Raji (cell line): ENCODE data around the gene MFAP1.
A peak's percentile ranks its signal among the peaks of the same experiment; 100 is the strongest.

ENCODE experiments used
- POLR2A ChIP-seq: IDR thresholded peaks from 2 replicates; pipeline ENCODE4 v1.6.1; 2011; ENCODE audit warnings: low read depth, low read length, control low read depth; ENCODE audit not compliant: insufficient read depth

MFAP1 gene

DNA sequence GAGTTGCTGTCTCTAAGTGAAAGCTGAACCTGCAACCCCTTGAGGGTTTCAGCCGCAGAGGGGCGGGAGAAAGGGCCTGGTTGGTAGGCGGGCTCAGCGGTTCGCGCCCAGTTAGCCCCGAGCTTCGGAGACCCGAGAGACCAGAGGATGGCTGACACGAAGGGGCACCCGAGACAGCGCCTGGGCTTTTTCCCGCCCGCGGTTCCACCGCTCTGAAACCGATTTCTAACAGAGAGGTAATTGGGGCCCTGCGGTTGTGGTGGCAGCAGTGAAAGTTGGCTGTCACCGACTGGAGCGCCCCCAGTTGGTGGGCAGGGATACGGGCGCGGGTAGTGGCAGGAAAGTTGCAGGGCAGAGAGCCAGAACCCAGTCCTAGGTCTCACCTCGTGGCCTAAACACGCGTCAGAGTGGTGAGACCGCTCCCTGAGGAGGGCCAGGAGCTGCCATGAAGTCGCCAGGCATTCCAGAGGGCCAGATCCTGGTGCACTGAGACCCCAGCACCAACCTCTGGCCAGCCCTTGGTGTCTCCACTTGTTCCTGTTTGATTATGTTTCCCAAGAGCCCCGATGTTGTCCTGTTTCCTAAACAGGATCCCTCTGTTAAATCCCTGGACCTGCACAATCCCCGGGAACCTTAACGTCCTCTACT lies 47.1 kb downstream of the MFAP1 start:
- peak; percentile 69 for TF ChIP-seq POLR2A

DNA sequence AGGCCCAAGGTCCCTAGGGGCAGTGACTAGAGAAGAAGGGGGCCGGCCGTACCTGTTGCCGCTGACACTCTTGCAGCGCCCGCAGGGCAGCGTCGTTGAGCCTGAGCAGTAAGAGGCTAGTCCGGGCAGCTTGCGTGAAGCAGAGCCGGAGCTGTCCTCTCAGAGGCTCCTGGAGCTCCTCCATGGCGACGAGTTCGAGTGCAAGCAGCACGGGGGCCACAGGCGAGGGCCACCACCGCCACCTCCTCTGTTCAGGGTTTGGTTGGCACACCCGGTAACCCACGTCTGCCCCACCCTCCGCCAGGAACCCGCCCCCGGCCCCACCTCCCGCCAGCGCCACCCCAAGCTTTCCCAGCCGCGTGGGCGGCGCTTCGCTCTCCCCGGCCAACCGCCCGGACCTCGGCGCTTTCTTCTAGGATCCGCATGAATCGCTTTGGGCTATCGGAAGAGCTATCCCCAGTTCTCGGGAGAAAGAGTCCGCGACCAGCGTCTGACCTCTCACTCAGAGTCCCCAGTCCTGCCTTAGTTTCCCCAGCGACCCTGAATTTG lies 47.7 kb downstream of the MFAP1 start, which contains the start of gene ELL3:
Gene ELL3, minus strand, starts transcription at position 249 of the 549 bp plus-strand sequence. Its CDS starts 65 bp downstream, at position 184.
- peak; percentile 89 for TF ChIP-seq POLR2A

DNA sequence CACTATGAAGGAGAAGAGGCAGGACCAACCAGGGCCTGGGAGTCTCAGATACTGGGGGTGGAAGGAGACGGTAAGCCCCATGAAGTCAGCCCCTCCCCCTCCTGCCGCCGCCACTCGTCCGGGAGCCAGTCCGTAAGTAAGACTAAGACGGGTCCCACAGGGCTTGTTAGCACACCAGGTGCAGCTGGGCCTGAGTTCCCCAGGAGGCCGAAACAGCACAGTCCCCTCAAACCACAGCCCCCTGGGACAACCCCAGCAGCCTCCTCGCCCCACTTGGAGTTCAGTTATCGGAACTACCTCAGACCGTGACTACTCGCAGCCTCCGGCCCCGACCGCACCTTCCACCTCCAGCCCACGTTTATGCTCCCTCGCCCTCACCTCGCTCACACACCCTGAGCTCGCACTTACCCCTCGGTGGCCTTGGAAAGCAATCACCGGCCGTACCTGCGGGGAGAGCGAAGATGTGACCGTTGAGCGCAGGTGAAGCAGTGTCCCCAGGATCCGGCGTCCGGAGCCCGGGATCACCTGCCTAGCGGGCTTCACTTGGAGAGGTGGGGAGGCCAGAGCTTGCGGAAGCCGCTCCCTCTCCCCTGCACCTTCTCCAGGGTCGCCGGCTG lies 48.3 kb downstream of the MFAP1 start:
- no peak for TF ChIP-seq POLR2A

DNA sequence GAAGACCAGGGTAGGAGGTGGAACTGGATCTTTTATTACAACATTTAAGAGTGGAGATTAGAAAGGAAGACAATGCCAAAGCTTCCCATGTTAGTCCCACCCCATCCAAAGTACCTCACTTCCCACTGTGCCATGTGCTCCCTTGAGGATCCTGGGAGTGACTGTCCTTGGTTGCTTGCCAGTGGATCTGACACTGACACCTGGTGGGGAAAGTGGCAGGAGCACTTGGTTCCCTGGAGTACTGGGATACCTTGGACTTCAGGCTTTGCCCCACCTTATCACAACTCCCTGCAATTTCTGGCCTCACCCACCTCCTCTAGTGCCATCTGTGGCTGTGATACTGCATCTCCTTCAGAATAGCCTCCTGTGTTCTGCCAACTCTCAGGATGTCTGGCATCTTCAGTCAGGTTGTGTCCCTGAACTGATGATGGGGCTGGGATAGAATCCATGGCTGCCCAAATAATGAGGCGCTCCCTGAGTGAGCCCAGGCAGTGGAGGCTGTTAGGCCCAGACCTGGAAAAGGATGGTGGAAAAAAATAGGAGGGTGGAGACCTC lies 49.0 kb downstream of the MFAP1 start:
- no peak for TF ChIP-seq POLR2A

DNA sequence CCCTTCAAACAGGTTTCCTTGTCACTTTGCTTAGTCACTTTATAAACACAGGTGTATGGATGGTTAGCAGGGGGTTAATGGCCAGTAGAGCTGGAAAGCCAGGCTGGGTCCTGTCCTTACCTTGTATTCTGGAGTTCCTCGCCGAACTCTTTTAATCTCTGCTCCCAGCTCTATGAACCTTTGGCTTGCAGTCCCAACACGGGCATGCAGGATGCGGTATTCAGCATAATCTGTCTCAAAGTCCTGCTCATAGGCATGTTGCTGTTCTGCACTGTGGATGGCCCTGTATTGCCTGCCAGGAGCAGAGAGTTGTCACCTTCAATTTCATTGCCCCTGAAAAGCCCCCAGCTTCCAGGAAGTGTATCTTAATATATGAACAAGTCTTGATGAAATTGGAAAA lies 50.4 kb downstream of the MFAP1 start:
- TF ChIP-seq POLR2A = no peak

DNA sequence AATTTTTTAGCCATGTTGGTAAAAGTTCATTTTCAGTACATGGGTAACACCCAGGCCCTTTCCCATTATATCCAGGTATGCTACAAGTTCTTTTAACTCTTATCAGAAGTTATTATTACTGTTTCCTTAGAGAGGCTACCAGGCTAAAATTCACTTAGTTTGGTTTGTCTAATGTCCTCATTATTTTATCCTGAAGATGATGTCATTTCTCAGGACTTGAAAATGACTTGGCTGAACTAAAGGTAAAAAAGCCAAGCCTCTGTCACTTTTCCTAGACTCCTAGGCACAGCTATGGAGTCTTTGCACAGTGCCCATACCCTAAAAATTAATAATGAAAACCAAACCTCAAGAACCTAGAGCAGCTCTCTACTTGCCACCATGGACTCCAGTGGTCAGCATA lies 51.9 kb downstream of the MFAP1 start:
- TF ChIP-seq POLR2A = no peak

DNA sequence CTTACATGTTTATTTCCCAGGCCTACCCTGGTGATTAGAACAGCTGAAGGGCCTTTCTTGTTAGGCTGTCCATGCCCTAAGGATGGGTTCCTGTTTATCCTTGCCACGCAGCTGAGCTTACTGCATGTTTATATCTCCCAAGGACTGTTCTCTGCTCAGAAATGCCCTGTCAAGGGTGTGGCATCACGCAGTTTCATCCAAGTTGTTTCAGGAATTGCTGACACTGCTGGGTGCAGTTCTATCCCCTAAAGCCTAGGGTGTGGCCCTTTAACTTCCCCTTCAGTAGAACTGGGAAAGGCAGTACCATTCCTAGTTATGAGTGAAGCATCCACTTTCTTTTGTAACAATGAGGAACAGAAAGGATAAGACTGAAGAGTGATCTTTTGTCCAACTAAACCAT lies 52.7 kb downstream of the MFAP1 start:
- peak; percentile 27; the same call in 1 of the 2 replicates for TF ChIP-seq POLR2A

DNA sequence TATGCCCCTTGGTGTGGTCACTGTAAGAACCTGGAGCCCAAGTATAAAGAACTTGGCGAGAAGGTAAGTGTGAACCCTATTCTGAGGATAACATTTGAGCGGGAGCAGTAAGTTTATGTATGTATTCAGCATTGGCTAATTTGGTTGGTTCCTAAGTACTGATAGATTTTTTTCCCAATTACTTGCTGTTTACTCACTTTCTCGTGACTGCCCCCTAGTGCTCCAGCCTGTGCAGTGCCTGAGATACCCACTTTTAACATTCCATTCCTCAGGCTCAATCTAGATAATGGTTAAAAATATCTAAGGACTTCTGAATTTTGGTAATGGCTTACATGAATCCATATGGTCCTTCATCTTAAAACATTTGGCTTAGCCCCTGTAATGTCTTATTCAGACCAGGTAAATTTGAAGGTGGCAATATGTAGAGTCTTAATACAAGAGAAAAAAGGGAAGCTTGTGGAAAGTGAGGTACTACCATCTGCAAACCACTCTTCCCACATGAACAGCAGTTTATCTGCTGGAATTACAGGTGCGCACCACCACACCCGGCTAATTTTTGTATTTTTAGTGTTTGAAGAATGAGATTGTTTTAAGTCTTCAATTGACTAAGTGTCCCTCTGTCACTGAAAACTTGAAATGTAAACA lies 54.8 kb downstream of the MFAP1 start:
- 0 out of 2 replicates have a peak, but pooled peaks have one; percentile 14 for TF ChIP-seq POLR2A

DNA sequence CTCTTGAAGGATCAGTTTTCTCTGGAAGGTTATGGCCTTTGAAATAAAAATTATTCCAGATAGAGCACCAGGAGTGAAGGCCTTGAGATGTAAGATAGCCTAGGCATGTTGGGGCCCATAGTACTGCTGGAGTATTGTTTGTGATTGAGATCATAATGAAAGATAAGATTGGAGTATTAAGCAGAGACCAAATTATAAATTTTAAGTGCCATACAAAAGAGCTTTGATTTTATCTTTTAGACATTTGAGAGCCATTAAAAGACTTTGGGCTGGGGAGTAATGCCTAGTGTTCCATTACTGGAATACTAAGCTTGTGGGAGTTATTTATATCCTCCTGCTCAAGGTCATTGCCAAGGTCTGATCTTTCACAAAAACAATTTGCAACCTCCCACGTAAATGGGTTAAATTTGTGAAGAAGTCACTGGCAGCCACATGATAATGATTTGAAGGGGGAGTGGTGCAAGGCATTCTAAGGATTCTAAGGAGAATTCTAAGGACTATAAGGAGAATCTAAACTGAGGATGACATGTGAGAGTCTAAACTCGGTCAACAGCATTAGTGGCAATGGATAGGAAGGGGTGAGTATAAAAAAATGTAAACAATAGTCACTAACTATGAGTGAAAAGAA lies 60.6 kb downstream of the MFAP1 start:
- no peak for TF ChIP-seq POLR2A

DNA sequence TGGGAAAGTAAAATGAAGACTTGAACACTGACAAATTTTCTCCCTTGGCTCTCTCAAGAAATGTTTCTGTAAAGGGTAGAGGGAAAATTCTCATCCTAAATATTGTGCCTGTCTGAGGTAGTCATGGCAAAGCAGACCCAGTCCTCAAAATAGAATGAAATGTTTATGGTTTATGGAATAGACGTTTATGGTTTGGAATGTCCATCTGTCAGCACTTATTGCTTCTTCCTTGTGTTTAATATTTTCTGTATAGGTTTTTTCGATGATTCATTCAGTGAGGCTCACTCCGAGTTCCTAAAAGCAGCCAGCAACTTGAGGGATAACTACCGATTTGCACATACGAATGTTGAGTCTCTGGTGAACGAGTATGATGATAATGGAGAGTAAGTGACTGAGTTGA lies 61.7 kb downstream of the MFAP1 start:
- TF ChIP-seq POLR2A = no peak
